ENCODE data around the gene NUDCD3. TPM values are rescaled to one million over a fixed set of nuclear protein-coding genes. Genes with fewer than 3 reads are reported as not detected.
A peak's percentile ranks its signal among the peaks of the same experiment; 100 is the strongest.

NUDCD3 gene
- total RNA-seq, 1 experiment from 2014 or later, result 71.9 TPM

DNA sequence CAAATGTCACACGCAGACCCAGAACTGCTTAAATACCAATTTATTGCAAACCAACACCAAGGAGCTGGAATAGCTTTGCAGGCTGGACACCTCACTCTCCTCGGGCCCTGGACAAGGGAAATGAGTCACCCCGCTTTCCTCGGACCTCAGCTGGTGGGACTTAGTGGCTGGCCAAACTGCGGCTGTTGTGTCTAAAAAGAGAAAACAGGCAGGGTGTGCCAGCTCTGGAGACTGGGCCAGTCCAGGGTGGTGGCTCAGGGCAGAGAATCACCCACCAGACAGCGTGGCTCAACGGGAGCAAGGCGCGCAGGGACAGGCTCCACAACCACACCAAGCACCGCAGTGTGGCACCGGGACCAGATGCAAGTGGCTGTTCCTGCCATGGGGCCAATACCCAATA is 106.9 kb downstream of the NUDCD3 start:
- H3K4ac ChIP-seq (ENCODE audit: low read depth, low read length), result no peak overlapping the region
- Mint-ChIP-seq H3K36me3 (ENCODE audit: insufficient read depth in 1 of 3, low read depth in 3 of 3) (peaks cover 6 to 30% (median 15%) of the 10 kb centered on the region in 3 experiments; a peak in 6 of 7 replicates), H3K9me3 (no peaks in the 10 kb centered on the region), H3K27ac (no peak overlapping the region), H3K4me1 (no peaks in the 10 kb centered on the region), H3K4me3 (no peak overlapping the region), H3K27me3 (ENCODE audit: low read depth) (no peaks in the 10 kb centered on the region)
- no peak overlapping the region for H2BK12ac ChIP-seq (ENCODE audit: insufficient read length, low read depth, low read length)
- H3T11ph ChIP-seq (ENCODE audit: low read length), result no peak overlapping the region
- H4K20me1 ChIP-seq (ENCODE audit: control insufficient read depth, insufficient read depth, insufficient read length), result no peaks in the 10 kb centered on the region
- H2BK120ac ChIP-seq (ENCODE audit: low read depth, low read length, poor library complexity, severe bottlenecking), result no peak overlapping the region
- H2BK15ac ChIP-seq (ENCODE audit: low read depth, low read length), result no peak overlapping the region
- no peak overlapping the region for H2AFZ ChIP-seq (ENCODE audit: low read length)
- no peaks in the 10 kb centered on the region for H3K79me2 ChIP-seq (ENCODE audit: insufficient read depth, low read length)
- H3K14ac ChIP-seq (ENCODE audit: insufficient read depth, low read length), result no peak overlapping the region
- H3K23me2 ChIP-seq (ENCODE audit: insufficient read length, low read depth, low read length, poor library complexity, severe bottlenecking), result no peaks in the 10 kb centered on the region
- no peak overlapping the region for H3K18ac ChIP-seq (ENCODE audit: insufficient read length, low read depth, low read length)
- no peak overlapping the region for H4K5ac ChIP-seq (ENCODE audit: insufficient read length, low read depth, low read length)
- TF ChIP-seq, protein P1, sequence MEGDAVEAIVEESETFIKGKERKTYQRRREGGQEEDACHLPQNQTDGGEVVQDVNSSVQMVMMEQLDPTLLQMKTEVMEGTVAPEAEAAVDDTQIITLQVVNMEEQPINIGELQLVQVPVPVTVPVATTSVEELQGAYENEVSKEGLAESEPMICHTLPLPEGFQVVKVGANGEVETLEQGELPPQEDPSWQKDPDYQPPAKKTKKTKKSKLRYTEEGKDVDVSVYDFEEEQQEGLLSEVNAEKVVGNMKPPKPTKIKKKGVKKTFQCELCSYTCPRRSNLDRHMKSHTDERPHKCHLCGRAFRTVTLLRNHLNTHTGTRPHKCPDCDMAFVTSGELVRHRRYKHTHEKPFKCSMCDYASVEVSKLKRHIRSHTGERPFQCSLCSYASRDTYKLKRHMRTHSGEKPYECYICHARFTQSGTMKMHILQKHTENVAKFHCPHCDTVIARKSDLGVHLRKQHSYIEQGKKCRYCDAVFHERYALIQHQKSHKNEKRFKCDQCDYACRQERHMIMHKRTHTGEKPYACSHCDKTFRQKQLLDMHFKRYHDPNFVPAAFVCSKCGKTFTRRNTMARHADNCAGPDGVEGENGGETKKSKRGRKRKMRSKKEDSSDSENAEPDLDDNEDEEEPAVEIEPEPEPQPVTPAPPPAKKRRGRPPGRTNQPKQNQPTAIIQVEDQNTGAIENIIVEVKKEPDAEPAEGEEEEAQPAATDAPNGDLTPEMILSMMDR (conservative IDR thresholded peaks at IDR 0.05), result no peak
- WGBS (ENCODE audit: extremely low coverage, insufficient read length, low lambda C conversion rate), result no CpG with 5 or more reads among the region's 11 CpGs
- no peaks in the 10 kb centered on the region for H3K9me3 ChIP-seq (ENCODE audit: control insufficient read depth, low read depth, low read length)
- no peak overlapping the region for H4K91ac ChIP-seq (ENCODE audit: insufficient read length, low read depth, low read length)
- peak; percentile 14 for DNase-seq
- no peak overlapping the region for H3K27ac ChIP-seq (ENCODE audit: insufficient read length, low read depth, low read length)
- no peaks in the 10 kb centered on the region for H3K27me3 ChIP-seq (ENCODE audit: insufficient read depth, low read length)
- no peak overlapping the region for H3K23ac ChIP-seq (ENCODE audit: insufficient read length, low read depth, low read length)
- H2BK20ac ChIP-seq (ENCODE audit: low read depth, low read length, poor library complexity, severe bottlenecking), result no peak overlapping the region
- no peak overlapping the region for H3K56ac ChIP-seq (ENCODE audit: insufficient read length, low read depth, low read length)
- H3K4me1 ChIP-seq (ENCODE audit: insufficient read depth, low read length), result peaks cover 2% of the 10 kb centered on the region
- H3K9ac ChIP-seq (ENCODE audit: extremely low read depth, insufficient read length, low read length), result no peak overlapping the region
- H3K4me2 ChIP-seq (ENCODE audit: insufficient read depth, insufficient read length, low read length), result no peak overlapping the region
- no peak overlapping the region for H4K8ac ChIP-seq (replicated peaks; ENCODE audit: insufficient read length, low read depth, low read length)
- no peaks in the 10 kb centered on the region for H3K79me1 ChIP-seq (ENCODE audit: insufficient read depth, low read depth, low read length, poor library complexity, severe bottlenecking)
- no peak overlapping the region for H2AK5ac ChIP-seq (ENCODE audit: insufficient read length, low read length)
- no peak overlapping the region for H2BK5ac ChIP-seq (ENCODE audit: insufficient read length, low read length)

All from H9 (cell line).